GM12878 (cell line): ENCODE data around the gene COL16A1. TPM values are rescaled to one million over a fixed set of nuclear protein-coding genes. Genes with fewer than 3 reads are reported as not detected.

Experiments
- ASH2L ChIP-seq: fragments of 300-600, 200-600 bp; sonication (generic); IDR thresholded peaks from 2 replicates; pipeline ENCODE4 v1.6.1; 2017; ENCODE audit warnings: low read depth, mild to moderate bottlenecking, borderline replicate concordance
- CBFB ChIP-seq: IDR thresholded peaks from 2 replicates; pipeline ENCODE4 v1.6.1; 2016; ENCODE audit warnings: antibody characterized with exemption, low read depth
- CEBPB ChIP-seq, 2 experiments: fragments of 150-350 bp in 1 of 2; IDR thresholded peaks; 2 replicates each; pipeline ENCODE4 v1.6.1; 2012 to 2014; ENCODE audit warnings: low read depth in 2 of 2, low read length in 2 of 2, borderline replicate concordance in 1 of 2, inconsistent platforms in 1 of 2
- GABPA ChIP-seq: IDR thresholded peaks from 2 replicates; pipeline ENCODE4 v1.6.1; 2014; ENCODE audit warnings: antibody characterized with exemption, low read depth, mild to moderate bottlenecking, inconsistent platforms
- KLF5 ChIP-seq: fragments of 450-650 bp; IDR thresholded peaks from 2 replicates; pipeline ENCODE4 v1.6.1; 2014; ENCODE audit warnings: mild to moderate bottlenecking; ENCODE audit not compliant: partially characterized antibody
- MYB ChIP-seq: fragments of 150-350 bp; IDR thresholded peaks from 2 replicates; pipeline ENCODE4 v1.6.1; 2014; ENCODE audit warnings: mild to moderate bottlenecking, low read depth, low read length, borderline replicate concordance
- RB1 ChIP-seq: fragments of 450-650 bp; formaldehyde crosslinking; IDR thresholded peaks from 2 replicates; pipeline ENCODE4 v1.6.1; 2017; ENCODE audit warnings: mild to moderate bottlenecking, borderline replicate concordance
- RUNX3 ChIP-seq: IDR thresholded peaks from 2 replicates; pipeline ENCODE4 v1.6.1; 2012; ENCODE audit warnings: low read length, inconsistent platforms
- SIX5 ChIP-seq: IDR thresholded peaks from 2 replicates; pipeline ENCODE4 v1.6.1; 2011; ENCODE audit warnings: mild to moderate bottlenecking, low read depth, low read length, moderate library complexity; ENCODE audit not compliant: severe bottlenecking
- SMAD5 ChIP-seq: IDR thresholded peaks from 2 replicates; pipeline ENCODE4 v1.6.1; 2016; ENCODE audit warnings: antibody characterized with exemption, low read depth
- SMARCA5 ChIP-seq: fragments of 450-650 bp; IDR thresholded peaks from 2 replicates; pipeline ENCODE4 v1.6.1; 2017; ENCODE audit warnings: mild to moderate bottlenecking
- SMC3 ChIP-seq: IDR thresholded peaks from 2 replicates; pipeline ENCODE4 v1.6.1; 2011; ENCODE audit warnings: low read length, improper control_type of control experiment, borderline replicate concordance
- SPI1 ChIP-seq: IDR thresholded peaks from 2 replicates; pipeline ENCODE4 v1.6.1; 2011; ENCODE audit warnings: low read depth, mild to moderate bottlenecking, low read length, moderate library complexity, borderline replicate concordance; ENCODE audit not compliant: insufficient read depth
- SUPT20H ChIP-seq: IDR thresholded peaks from 2 replicates; pipeline ENCODE4 v1.6.1; 2011; ENCODE audit warnings: low read depth, mild to moderate bottlenecking, low read length, moderate library complexity, borderline replicate concordance; ENCODE audit not compliant: control insufficient read depth
- TBL1XR1 ChIP-seq: IDR thresholded peaks from 2 replicates; pipeline ENCODE4 v1.6.1; 2012; ENCODE audit warnings: low read depth, low read length, improper control_type of control experiment
- ZSCAN29 ChIP-seq: fragments of 450-650 bp; IDR thresholded peaks from 2 replicates; pipeline ENCODE4 v1.6.1; 2017; ENCODE audit warnings: mild to moderate bottlenecking, moderate library complexity
- ZZZ3 ChIP-seq: IDR thresholded peaks from 2 replicates; pipeline ENCODE4 v1.6.1; 2011; ENCODE audit warnings: low read depth; ENCODE audit not compliant: control insufficient read depth, insufficient read length
- polyA plus RNA-seq, 11 experiments: library from polyadenylated mRNA; depleted of rRNA in 4 of 11; unstranded in 6 of 11; stranded (reverse) in 5 of 11; fragments of >200 nt; fragmentation: Nextera tagmentation in 4 of 11; fragmentation: Illumina TruSeq in 1 of 11; extraction: Ambion mirVana in 4 of 11; extraction: Trizol in 1 of 11; gene quantifications; 1 replicate in 1 of 11; 2 replicates in 10 of 11; pipeline versions ENCODE4 v1.2.1 to v1.2.3, GENCODE V29; 2011 to 2016; ENCODE audit warnings: inconsistent platforms in 2 of 11, missing spikeins in 2 of 11, low read depth in 1 of 11
- total RNA-seq, 4 experiments: library from RNA; depleted of rRNA in 3 of 4; stranded (reverse); fragments of >200 nt in 3 of 4; fragmentation: Illumina TruSeq in 1 of 4; extraction: Trizol in 1 of 4; gene quantifications; 2 replicates each; pipeline versions ENCODE4 v1.2.1 to v1.2.3, GENCODE V29; 2013 to 2021
- TF ChIP-seq, protein P1 (sequence below): fragments of 450-650 bp; formaldehyde crosslinking; IDR thresholded peaks from 2 replicates; pipeline ENCODE4 v1.4.0; 2020; ENCODE audit warnings: mild to moderate bottlenecking, moderate library complexity
- TF ChIP-seq, protein P2 (sequence below): fragments of 450-650 bp; formaldehyde crosslinking; IDR thresholded peaks from 2 replicates; pipeline ENCODE4 v1.4.0; 2022; ENCODE audit warnings: mild to moderate bottlenecking, moderate library complexity
- TF ChIP-seq, protein P3 (sequence below): fragments of 450-650 bp; IDR thresholded peaks from 2 replicates; pipeline ENCODE4 v1.6.1; 2016; ENCODE audit warnings: mild to moderate bottlenecking

COL16A1 gene
- total and polyA plus RNA-seq, 10 of the 15 experiments (the other 5 are each of a cell fraction or from before 2014, with no cell fraction given): 0.02 to 3.7 (median 0.59) TPM

DNA sequence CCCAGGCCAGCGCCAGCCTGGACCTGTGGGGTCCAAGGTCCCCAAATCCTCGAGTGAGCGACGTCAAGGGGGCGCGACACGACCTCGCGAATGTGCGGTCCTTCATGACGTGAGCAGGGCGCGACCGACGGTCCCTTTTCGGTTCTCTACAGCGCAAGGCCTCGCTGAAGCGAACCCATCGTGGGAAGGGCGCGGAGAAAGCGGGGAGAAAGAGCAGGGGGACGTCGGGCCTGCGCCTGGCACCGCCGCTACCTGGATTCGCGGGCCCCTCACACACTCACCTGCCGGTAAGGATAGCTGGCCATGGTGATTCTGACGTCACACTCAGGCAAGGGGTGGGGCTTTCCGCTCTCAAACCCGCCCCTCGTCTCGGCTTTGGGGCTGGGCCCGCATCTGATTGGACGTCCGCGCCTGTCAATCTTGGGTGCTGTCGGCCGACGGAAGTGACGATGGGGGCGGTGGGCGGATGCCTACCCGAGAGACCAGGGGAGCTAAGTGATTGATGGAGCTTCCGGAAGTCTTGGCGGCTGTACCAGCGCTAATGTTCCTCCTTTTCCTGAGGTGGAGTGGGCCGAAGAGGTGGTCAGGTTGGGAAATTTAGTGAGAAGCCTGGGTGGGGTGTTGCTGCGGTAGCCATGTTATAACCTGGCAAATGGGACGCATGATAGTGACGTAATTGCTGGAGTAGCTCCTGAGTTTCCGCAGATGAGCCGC lies 59.1 kb downstream of the COL16A1 start, which contains the start of gene PEF1 (continued):
- TF ChIP-seq, protein P1, sequence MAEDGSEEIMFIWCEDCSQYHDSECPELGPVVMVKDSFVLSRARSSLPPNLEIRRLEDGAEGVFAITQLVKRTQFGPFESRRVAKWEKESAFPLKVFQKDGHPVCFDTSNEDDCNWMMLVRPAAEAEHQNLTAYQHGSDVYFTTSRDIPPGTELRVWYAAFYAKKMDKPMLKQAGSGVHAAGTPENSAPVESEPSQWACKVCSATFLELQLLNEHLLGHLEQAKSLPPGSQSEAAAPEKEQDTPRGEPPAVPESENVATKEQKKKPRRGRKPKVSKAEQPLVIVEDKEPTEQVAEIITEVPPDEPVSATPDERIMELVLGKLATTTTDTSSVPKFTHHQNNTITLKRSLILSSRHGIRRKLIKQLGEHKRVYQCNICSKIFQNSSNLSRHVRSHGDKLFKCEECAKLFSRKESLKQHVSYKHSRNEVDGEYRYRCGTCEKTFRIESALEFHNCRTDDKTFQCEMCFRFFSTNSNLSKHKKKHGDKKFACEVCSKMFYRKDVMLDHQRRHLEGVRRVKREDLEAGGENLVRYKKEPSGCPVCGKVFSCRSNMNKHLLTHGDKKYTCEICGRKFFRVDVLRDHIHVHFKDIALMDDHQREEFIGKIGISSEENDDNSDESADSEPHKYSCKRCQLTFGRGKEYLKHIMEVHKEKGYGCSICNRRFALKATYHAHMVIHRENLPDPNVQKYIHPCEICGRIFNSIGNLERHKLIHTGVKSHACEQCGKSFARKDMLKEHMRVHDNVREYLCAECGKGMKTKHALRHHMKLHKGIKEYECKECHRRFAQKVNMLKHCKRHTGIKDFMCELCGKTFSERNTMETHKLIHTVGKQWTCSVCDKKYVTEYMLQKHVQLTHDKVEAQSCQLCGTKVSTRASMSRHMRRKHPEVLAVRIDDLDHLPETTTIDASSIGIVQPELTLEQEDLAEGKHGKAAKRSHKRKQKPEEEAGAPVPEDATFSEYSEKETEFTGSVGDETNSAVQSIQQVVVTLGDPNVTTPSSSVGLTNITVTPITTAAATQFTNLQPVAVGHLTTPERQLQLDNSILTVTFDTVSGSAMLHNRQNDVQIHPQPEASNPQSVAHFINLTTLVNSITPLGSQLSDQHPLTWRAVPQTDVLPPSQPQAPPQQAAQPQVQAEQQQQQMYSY: no peak
- no peak for TF ChIP-seq SMC3
- peak; percentile 23 for TF ChIP-seq SMARCA5
- peak; percentile 59; the same call in 1 of the 2 replicates for TF ChIP-seq RB1
- 0 out of 2 replicates have a peak, but pooled peaks have one; percentile 16 for TF ChIP-seq SPI1
- TF ChIP-seq ASH2L: peak; percentile 55; the same call in 1 of the 2 replicates
- peak; percentile 68 for TF ChIP-seq RUNX3
- TF ChIP-seq, protein P2, sequence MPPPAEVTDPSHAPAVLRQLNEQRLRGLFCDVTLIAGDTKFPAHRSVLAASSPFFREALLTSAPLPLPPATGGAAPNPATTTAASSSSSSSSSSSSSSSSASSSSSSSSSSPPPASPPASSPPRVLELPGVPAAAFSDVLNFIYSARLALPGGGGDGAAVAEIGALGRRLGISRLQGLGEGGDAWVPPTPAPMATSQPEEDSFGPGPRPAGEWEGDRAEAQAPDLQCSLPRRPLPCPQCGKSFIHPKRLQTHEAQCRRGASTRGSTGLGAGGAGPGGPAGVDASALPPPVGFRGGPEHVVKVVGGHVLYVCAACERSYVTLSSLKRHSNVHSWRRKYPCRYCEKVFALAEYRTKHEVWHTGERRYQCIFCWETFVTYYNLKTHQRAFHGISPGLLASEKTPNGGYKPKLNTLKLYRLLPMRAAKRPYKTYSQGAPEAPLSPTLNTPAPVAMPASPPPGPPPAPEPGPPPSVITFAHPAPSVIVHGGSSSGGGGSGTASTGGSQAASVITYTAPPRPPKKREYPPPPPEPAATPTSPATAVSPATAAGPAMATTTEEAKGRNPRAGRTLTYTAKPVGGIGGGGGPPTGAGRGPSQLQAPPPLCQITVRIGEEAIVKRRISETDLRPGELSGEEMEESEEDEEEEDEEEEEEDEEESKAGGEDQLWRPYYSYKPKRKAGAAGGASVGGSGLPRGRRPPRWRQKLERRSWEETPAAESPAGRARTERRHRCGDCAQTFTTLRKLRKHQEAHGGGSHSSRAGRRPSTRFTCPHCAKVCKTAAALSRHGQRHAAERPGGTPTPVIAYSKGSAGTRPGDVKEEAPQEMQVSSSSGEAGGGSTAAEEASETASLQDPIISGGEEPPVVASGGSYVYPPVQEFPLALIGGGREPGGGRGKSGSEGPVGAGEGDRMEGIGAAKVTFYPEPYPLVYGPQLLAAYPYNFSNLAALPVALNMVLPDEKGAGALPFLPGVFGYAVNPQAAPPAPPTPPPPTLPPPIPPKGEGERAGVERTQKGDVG (CRISPR knock-in tag): no peak
- TF ChIP-seq SIX5: peak; percentile 66
- TF ChIP-seq CEBPB (IDR thresholded peaks at IDR 0.05; ENCODE audit: borderline replicate concordance in 1 of 2, low read depth in 2 of 2, low read length in 2 of 2): no peak
- TF ChIP-seq SUPT20H: no peak
- TF ChIP-seq ZZZ3: no peak
- 0 out of 2 replicates have a peak, but pooled peaks have one; percentile 8 for TF ChIP-seq TBL1XR1
- TF ChIP-seq KLF5: peak; percentile 55
- TF ChIP-seq, protein P3, sequence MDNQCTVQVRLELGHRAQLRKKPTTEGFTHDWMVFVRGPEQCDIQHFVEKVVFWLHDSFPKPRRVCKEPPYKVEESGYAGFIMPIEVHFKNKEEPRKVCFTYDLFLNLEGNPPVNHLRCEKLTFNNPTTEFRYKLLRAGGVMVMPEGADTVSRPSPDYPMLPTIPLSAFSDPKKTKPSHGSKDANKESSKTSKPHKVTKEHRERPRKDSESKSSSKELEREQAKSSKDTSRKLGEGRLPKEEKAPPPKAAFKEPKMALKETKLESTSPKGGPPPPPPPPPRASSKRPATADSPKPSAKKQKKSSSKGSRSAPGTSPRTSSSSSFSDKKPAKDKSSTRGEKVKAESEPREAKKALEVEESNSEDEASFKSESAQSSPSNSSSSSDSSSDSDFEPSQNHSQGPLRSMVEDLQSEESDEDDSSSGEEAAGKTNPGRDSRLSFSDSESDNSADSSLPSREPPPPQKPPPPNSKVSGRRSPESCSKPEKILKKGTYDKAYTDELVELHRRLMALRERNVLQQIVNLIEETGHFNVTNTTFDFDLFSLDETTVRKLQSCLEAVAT: peak; percentile 83; the same call in 1 of the 2 replicates
- TF ChIP-seq ZSCAN29: no peak
- peak; percentile 62 for TF ChIP-seq CBFB
- TF ChIP-seq MYB: no peak; the same call in 1 of the 2 replicates
- TF ChIP-seq GABPA: peak; percentile 96
- no peak; the same call in none of the 2 replicates for TF ChIP-seq SMAD5
